HUES6 (cell line): ENCODE measurements around the gene OSGIN1.

Source experiments
- H3K27ac ChIP-seq: 2 replicates; pipeline ENCODE4 v1.7.0; 2013; ENCODE audit warnings: low read depth, mild to moderate bottlenecking, low read length, inconsistent platforms
- H3K27me3 ChIP-seq: 2 replicates; pipeline ENCODE4 v1.6.1; 2013; ENCODE audit warnings: low read length; ENCODE audit not compliant: control insufficient read depth, insufficient read depth
- H3K36me3 ChIP-seq: 2 replicates; pipeline ENCODE4 v1.6.1; 2013; ENCODE audit warnings: low read length; ENCODE audit not compliant: control insufficient read depth, insufficient read depth
- H3K4me1 ChIP-seq: 2 replicates; pipeline ENCODE4 v1.6.1; 2013; ENCODE audit warnings: low read length; ENCODE audit not compliant: control insufficient read depth, insufficient read depth
- H3K4me3 ChIP-seq: 2 replicates; pipeline ENCODE4 v1.5.1; 2013; ENCODE audit warnings: low read depth, low read length
- H3K9ac ChIP-seq: one replicate; pipeline ENCODE4 v1.6.1; 2013; ENCODE audit warnings: mild to moderate bottlenecking, low read length
- H3K9me3 ChIP-seq: 2 replicates; pipeline ENCODE4 v1.6.1; 2013; ENCODE audit warnings: low read depth, low read length; ENCODE audit not compliant: control insufficient read depth, insufficient read depth

The OSGIN1 gene

GRCh38 chr16:83968891-83969649 lies 16.0 kb downstream of the OSGIN1 start:
- no peak overlapping the region for H3K27ac ChIP-seq
- H3K4me3 ChIP-seq = peak overlapping the region; percentile 58
- peaks cover 18% of the 10 kb centered on the region for H3K27me3 ChIP-seq
- no peaks in the 10 kb centered on the region for H3K9me3 ChIP-seq
- H3K36me3 ChIP-seq = no peaks in the 10 kb centered on the region
- H3K9ac ChIP-seq = peak overlapping the region; percentile 31
- H3K4me1 ChIP-seq = peaks cover 7% of the 10 kb centered on the region

- Histone ChIP-seq H3K4me3 (peak overlapping the region; percentile 58; the same call in 1 of the 2 replicates), H3K4me1 (peaks cover 7% of the 10 kb centered on the region), H3K27me3 (peaks cover 18% of the 10 kb centered on the region), H3K27ac (no peak overlapping the region), H3K36me3 (no peaks in the 10 kb centered on the region), H3K9me3 (no peaks in the 10 kb centered on the region), H3K9ac (no peak overlapping the region)
Measured at GRCh38 chr16:83969771-83970429, 16.9 kb downstream of the OSGIN1 start.

GRCh38 chr16:83970430-83970815 lies 17.4 kb downstream of the OSGIN1 start:
- Histone ChIP-seq H3K4me3 (no peak overlapping the region), H3K9me3 (no peaks in the 10 kb centered on the region), H3K27ac (no peak overlapping the region), H3K27me3 (peaks cover 18% of the 10 kb centered on the region), H3K4me1 (peaks cover 7% of the 10 kb centered on the region), H3K9ac (no peak overlapping the region), H3K36me3 (no peaks in the 10 kb centered on the region)

DNA sequence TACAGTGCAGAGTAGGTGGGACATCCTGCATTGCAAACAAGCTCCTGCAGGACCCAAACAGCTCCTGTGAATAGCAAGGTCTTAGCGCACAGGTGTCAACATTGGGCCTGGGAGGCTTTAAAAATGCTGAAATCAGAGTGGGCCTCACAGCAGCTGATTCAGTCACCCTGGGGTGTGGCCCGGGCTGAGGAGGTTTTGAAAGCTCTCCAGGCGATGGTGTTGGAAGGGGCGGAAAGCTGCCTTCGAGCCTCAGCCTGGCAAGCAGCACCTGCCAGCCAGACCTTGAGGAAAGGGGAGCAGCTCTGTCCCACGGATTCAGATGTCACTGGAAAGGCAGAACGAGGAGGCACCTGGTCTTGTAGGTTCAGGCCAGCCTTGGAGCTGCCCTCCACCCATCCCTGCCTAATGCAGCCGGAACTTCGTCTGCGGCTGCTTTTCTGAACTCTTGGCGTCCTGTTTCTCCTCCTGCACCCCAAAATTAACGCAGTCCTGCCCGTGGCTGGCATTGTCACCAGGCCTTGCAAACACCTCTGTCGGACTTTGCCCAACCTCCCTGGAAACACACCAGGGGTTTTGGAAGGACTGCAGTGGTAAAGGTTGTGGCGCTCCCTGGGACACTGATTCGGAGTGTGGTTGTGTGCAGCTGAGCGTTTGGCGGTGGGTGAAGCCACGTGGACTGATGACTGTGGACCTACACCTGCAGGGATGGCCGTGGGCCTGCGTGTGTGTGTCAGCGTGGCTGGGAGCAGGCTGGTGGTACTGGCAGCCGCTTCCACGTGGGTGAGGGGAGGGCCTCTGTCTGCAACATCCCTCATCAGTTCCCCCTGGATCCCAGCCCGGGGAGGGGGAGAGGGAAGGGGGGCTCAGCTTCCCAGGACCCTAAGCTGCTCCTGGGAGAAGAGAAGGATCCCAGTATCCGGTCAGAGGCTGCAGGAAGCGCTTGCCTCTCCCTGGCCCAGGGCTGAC lies 18.4 kb downstream of the OSGIN1 start:
- Histone ChIP-seq H3K27ac (no peak overlapping the region), H3K9ac (no peak overlapping the region), H3K4me3 (no peak overlapping the region), H3K4me1 (peaks cover 7% of the 10 kb centered on the region), H3K36me3 (no peaks in the 10 kb centered on the region), H3K9me3 (no peaks in the 10 kb centered on the region), H3K27me3 (peaks cover 18% of the 10 kb centered on the region)

DNA sequence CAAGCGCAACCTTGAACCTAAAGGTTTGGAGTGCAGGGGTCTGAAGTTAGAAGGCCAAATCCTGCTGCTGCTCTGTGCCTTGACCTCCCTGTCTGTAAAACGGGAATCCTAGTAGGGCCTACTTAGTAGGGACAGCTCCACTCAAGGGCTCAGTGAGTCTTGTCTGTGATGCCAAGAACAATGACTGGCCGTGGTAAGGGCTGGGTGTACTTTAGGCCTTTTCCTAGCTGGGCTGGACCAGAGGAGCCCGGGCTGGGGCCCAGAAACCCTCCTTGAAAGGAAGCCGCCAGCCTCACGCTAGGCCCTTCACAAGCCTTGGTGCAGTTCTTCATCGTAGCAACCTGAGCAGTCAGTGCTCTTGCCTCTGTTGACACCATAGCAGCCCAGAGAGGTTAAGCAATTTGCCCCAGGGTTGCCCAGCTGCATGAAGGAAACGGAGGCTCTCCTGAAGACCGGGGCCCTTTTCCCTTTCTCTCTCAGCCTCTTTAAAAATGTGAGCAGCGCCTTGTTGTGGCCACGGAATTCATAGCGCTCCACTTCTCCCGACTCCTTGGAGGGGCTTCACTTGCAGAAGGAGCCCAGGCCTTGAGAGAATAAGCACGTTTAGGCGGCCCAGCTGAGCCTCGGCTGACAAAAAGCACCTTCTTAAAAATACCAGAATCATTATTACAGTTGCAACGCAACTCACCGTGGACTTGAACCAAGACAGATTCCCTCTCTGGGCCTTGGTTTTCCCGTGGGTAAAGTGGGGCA lies 19.4 kb downstream of the OSGIN1 start:
- H3K4me1 ChIP-seq = peaks cover 7% of the 10 kb centered on the region
- H3K36me3 ChIP-seq = no peaks in the 10 kb centered on the region
- peaks cover 2% of the 10 kb centered on the region; the same call in 1 of the 2 replicates for H3K9me3 ChIP-seq
- peaks cover 18% of the 10 kb centered on the region for H3K27me3 ChIP-seq
- no peak overlapping the region for H3K9ac ChIP-seq
- H3K4me3 ChIP-seq = no peak overlapping the region
- H3K27ac ChIP-seq = no peak overlapping the region

DNA sequence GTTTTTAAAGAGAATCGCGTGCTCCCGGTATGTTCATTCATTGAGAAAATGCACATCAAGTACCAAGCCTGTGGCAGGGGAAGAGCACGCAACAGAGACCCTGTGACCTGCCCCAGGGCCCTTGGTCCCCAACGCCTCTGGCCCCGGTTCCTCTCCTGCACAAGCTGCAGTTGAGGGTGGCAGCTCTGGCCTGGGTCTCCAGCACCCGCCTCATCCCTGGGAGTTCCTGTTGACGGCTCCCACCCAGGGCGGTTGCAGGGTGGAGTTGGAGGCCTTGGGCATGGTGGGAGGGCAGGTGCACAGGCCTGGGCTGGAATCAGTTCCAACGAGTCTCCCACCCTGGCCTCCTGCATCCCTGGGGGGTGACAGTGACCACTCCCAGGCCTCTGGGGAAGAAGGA lies 20.0 kb downstream of the OSGIN1 start:
- Histone ChIP-seq H3K27ac (no peak overlapping the region), H3K9ac (no peak overlapping the region), H3K4me3 (no peak overlapping the region), H3K4me1 (peaks cover 7% of the 10 kb centered on the region), H3K27me3 (peaks cover 18% of the 10 kb centered on the region), H3K36me3 (no peaks in the 10 kb centered on the region), H3K9me3 (peaks cover 8% of the 10 kb centered on the region)

GRCh38 chr16:83973581-83974385 lies 20.7 kb downstream of the OSGIN1 start:
- H3K36me3 ChIP-seq = no peaks in the 10 kb centered on the region
- H3K27me3 ChIP-seq = peaks cover 17% of the 10 kb centered on the region
- no peak overlapping the region for H3K9ac ChIP-seq
- peaks cover 7% of the 10 kb centered on the region for H3K4me1 ChIP-seq
- no peak overlapping the region for H3K27ac ChIP-seq
- no peak overlapping the region for H3K4me3 ChIP-seq
- H3K9me3 ChIP-seq = peaks cover 16% of the 10 kb centered on the region

DNA sequence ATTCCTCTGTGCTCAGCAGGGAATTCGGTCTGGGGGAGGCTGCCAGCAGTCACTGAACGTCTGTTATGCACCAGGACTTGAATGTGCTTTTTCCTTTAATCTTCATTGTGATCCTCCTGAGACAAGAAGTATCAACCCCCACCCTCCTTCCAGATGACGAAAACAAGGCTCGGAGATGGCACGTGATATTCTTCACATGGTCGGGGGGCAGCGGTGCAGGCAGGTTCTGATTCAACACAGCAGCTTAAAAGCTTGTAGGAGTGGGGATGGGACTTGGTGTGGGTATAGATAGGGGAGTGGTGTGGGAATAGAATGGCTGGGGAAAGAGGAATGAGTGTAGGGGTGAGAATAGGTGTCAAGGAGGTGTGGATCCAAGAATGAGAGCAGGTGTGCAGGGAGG lies 21.4 kb downstream of the OSGIN1 start:
- H3K27ac ChIP-seq = no peak overlapping the region
- H3K9ac ChIP-seq = no peak overlapping the region
- no peak overlapping the region for H3K4me3 ChIP-seq
- peaks cover 7% of the 10 kb centered on the region for H3K4me1 ChIP-seq
- peaks cover 20% of the 10 kb centered on the region for H3K9me3 ChIP-seq
- no peaks in the 10 kb centered on the region for H3K36me3 ChIP-seq
- peaks cover 10% of the 10 kb centered on the region for H3K27me3 ChIP-seq

- Histone ChIP-seq H3K9me3 (peaks cover 20% of the 10 kb centered on the region), H3K36me3 (no peaks in the 10 kb centered on the region), H3K4me1 (no peaks in the 10 kb centered on the region; the same call in 1 of the 2 replicates), H3K4me3 (no peak overlapping the region), H3K27me3 (no peaks in the 10 kb centered on the region), H3K9ac (no peak overlapping the region), H3K27ac (no peak overlapping the region)
Measured at GRCh38 chr16:83975590-83976260, 22.7 kb downstream of the OSGIN1 start.
